HepG2 (cell line): Measurements from ENCODE around the gene KRTCAP3. TPM values are rescaled to one million over a fixed set of nuclear protein-coding genes. Genes with fewer than 3 reads are reported as not detected.

Experiments
- ATAC-seq: fragments of 200-7000 bp; cut with Tn5 transposase; 3 replicates; pipeline ENCODE4 v1.9.1; 2020; ENCODE audit warnings: mild to moderate bottlenecking, moderate library complexity
- BruUV-seq: library from RNA; stranded (reverse); fragments of 400-500 nt; replicated peaks from 2 replicates; lab custom pipeline; 2021; lab: Mats Ljungman, UMichigan
- CTCF ChIA-PET: fragments of 300-600 bp; formaldehyde crosslinking; extraction: SDS; loops from one replicate; lab custom pipeline; 2021; ENCODE audit warnings: low total read pairs, inconsistent platforms, low intra/inter-chr PET ratio; lab: Yijun Ruan, JAX
- POLR2A ChIA-PET: fragments of 350-600 bp; sonication (Branson Sonifier 250); formaldehyde crosslinking; loops from one replicate; lab custom pipeline; 2020; ENCODE audit warnings: antibody characterized with exemption, inconsistent platforms; lab: Yijun Ruan, JAX
- DNase-seq: peaks from one replicate; pipeline ENCODE4 v3.0.0-alpha.2; 2015; ENCODE audit warnings: low spot score
- FAIRE-seq: peaks from 3 replicates; lab custom pipeline; 2011; peaks lifted over from hg19 to GRCh38; lab: Jason Lieb, UNC
- H2AFZ ChIP-seq: one replicate; pipeline ENCODE4 v1.6.1; 2011; ENCODE audit warnings: low read length, inconsistent platforms
- H3K27ac ChIP-seq: fragments of 300-600 bp; 3 replicates; pipeline ENCODE4 v1.8.0; 2011; ENCODE audit warnings: mixed run types, mild to moderate bottlenecking, mixed read lengths, low read length, inconsistent platforms; ENCODE audit not compliant: insufficient read depth; ENCODE audit errors: extremely low read length
- H3K27me3 ChIP-seq, 2 experiments: fragments of 200-600 bp in 1 of 2; 2 replicates in 1 of 2; 3 replicates in 1 of 2; pipeline versions ENCODE4 v1.6.0 to v1.8.0; 2011; ENCODE audit warnings: low read length in 2 of 2, mild to moderate bottlenecking in 2 of 2, moderate library complexity in 2 of 2, inconsistent platforms in 1 of 2; ENCODE audit not compliant: insufficient read depth in 2 of 2, control insufficient read depth in 1 of 2
- H3K36me3 ChIP-seq, 2 experiments: fragments of 200-600 bp in 1 of 2; replicated peaks in 1 of 2; 2 replicates in 1 of 2; 3 replicates in 1 of 2; pipeline versions ENCODE4 v1.5.1 to v1.8.0; 2011; ENCODE audit warnings: low read length in 2 of 2, inconsistent platforms in 1 of 2; ENCODE audit not compliant: insufficient read depth in 2 of 2, control insufficient read depth in 1 of 2
- H3K4me1 ChIP-seq: 2 replicates; pipeline ENCODE4 v1.5.1; 2012; ENCODE audit warnings: low read length, inconsistent platforms; ENCODE audit not compliant: insufficient read depth
- H3K4me2 ChIP-seq: 2 replicates; pipeline ENCODE4 v1.6.0; 2011; ENCODE audit warnings: low read depth, low read length, inconsistent platforms
- H3K4me3 ChIP-seq, 3 experiments: fragments of 200-600 bp in 1 of 3; sonication (generic), shearing (Covaris generic) in 1 of 3; replicated peaks in 1 of 3; 2 replicates each; pipeline ENCODE4 v1.5.1; 2011 to 2016; ENCODE audit warnings: low read length in 3 of 3, inconsistent platforms in 2 of 3, low read depth in 2 of 3, mild to moderate bottlenecking in 2 of 3, control low read depth in 1 of 3, mixed read lengths in 1 of 3; ENCODE audit not compliant: insufficient read depth in 1 of 3
- H3K79me2 ChIP-seq: one replicate; pipeline ENCODE4 v1.6.1; 2011; ENCODE audit warnings: low read length, inconsistent platforms; ENCODE audit not compliant: insufficient read depth
- H3K9ac ChIP-seq: 2 replicates; pipeline ENCODE4 v1.6.0; 2011; ENCODE audit warnings: mild to moderate bottlenecking, low read depth, low read length, inconsistent platforms; ENCODE audit not compliant: insufficient read depth
- H3K9me3 ChIP-seq: 2 replicates; pipeline ENCODE4 v1.5.1; 2012; ENCODE audit warnings: mild to moderate bottlenecking, low read length
- H4K20me1 ChIP-seq: 2 replicates; pipeline ENCODE4 v1.6.0; 2011; ENCODE audit warnings: inconsistent platforms, mild to moderate bottlenecking, low read length, moderate library complexity; ENCODE audit not compliant: insufficient read depth
- AHR ChIP-seq: IDR thresholded peaks from 2 replicates; pipeline ENCODE4 v1.6.1; 2018; ENCODE audit warnings: missing genetic modification reagents, missing compliant biosample characterization
- FOXO1 ChIP-seq: sonication (generic); formaldehyde crosslinking; IDR thresholded peaks from 2 replicates; pipeline ENCODE4 v1.4.0; 2020; ENCODE audit warnings: missing genetic modification reagents
- NR2F6 ChIP-seq, 2 experiments: IDR thresholded peaks; 2 replicates each; pipeline ENCODE4 v1.6.1; 2016; ENCODE audit warnings: antibody characterized with exemption in 1 of 2, mild to moderate bottlenecking in 1 of 2
- RBM22 ChIP-seq: fragments of 200-400 bp; formaldehyde crosslinking; optimal IDR thresholded peaks from 2 replicates; pipeline ENCODE3; 2017; ENCODE audit warnings: mild to moderate bottlenecking, low read length, moderate library complexity
- SOX5 ChIP-seq: IDR thresholded peaks from 2 replicates; pipeline ENCODE4 v1.6.1; 2016; ENCODE audit warnings: borderline replicate concordance
- ZBTB42 ChIP-seq: sonication (generic); formaldehyde crosslinking; IDR thresholded peaks from 2 replicates; pipeline ENCODE4 v1.5.0; 2020; ENCODE audit warnings: mild to moderate bottlenecking, missing genetic modification reagents
- ZNF205 ChIP-seq: IDR thresholded peaks from 2 replicates; pipeline ENCODE4 v1.6.1; 2018; ENCODE audit warnings: missing biosample characterization, missing genetic modification reagents
- ZNF709 ChIP-seq: sonication (generic); formaldehyde crosslinking; IDR thresholded peaks from 2 replicates; pipeline ENCODE4 v1.5.0; 2020; ENCODE audit warnings: mild to moderate bottlenecking, missing genetic modification reagents
- ZNF788 ChIP-seq: sonication (generic); formaldehyde crosslinking; IDR thresholded peaks from 2 replicates; pipeline ENCODE4 v1.5.0; 2020; ENCODE audit warnings: mild to moderate bottlenecking, missing genetic modification reagents, borderline replicate concordance
- WGBS: methylation state at CpG from one replicate; pipeline ENCODE4 v1.1.6; 2017; ENCODE audit warnings: low lambda C conversion rate; 5-methylcytosine and 5-hydroxymethylcytosine counted together
- in situ Hi-C: cut with HindIII; loops from 2 replicates; pipeline ENCODE4 v1.10.0; 2017; ENCODE audit warnings: low pct_unique_long_range_greater_than_20kb; ENCODE audit not compliant: extremely low pct_ligation_motif_present
- intact Hi-C: fragments of 100-400 bp; cut with micrococcal nuclease; formaldehyde crosslinking; loops from one replicate; pipeline ENCODE4 v1.10.0; 2022; ENCODE audit not compliant: unreplicated experiment
- polyA plus RNA-seq, 8 experiments: library from polyadenylated mRNA; depleted of rRNA in 3 of 8; stranded (reverse) in 7 of 8; unstranded in 1 of 8; fragments of >200 nt; fragmentation: Illumina TruSeq in 4 of 8; extraction: Trizol in 4 of 8; gene quantifications; 2 replicates each; pipeline versions ENCODE4 v1.2.1 to v1.2.3, GENCODE V29; 2011 to 2016; ENCODE audit warnings: low read depth in 4 of 8, missing spikeins in 1 of 8, mixed read lengths in 1 of 8; ENCODE audit not compliant: insufficient read depth in 1 of 8
- total RNA-seq, 5 experiments: library from RNA; depleted of rRNA; stranded (reverse); fragments of >200 nt; fragmentation: Illumina TruSeq; extraction: Trizol; gene quantifications; 2 replicates each; pipeline ENCODE4 v1.2.3, GENCODE V29; 2016; ENCODE audit warnings: low read depth in 1 of 5
- TF ChIP-seq, protein P1 (sequence below): sonication (generic); formaldehyde crosslinking; IDR thresholded peaks from 2 replicates; pipeline ENCODE4 v1.9.0; 2022; ENCODE audit warnings: low read depth, missing genetic modification reagents

The KRTCAP3 gene
- total and polyA plus RNA-seq, 2 of the 13 experiments (the other 11 are each of a cell fraction or from before 2014, with no cell fraction given) = 2.1 to 4.5 TPM

DNA sequence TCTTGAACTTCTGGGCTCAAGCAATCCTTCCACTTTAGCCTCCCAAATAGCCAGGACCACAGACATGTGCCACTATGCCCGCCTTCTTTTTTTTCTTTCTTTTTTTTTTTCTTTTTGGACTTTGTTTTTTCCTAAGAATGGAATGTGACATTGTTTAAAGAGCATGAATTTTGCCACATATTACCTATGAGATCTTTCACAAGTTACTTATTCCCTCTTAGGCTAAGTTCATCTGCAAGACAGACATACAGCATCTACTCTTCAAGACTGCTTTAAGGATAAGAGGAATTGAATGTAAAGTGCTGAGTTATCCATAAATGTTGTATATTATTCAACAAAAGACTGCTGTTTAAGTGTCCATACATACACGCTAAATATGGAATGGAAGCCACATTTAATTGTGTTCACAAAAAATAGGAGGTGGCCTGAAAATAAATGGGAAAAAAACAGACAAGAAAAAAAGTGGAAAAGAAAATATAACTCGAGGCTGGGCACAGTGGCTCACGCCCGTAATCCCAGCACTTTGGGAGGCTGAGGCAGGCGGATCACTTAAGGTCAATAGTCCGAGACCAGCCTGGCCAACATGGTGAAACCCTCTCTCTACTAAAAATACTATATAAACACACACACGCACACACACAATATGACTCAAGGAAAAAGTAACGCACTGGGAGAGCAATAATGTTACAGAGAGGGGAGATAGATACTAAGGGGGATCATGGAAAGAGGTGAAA lies 29.6 kb upstream of the KRTCAP3 start (continued):
- TF ChIP-seq, protein P1, sequence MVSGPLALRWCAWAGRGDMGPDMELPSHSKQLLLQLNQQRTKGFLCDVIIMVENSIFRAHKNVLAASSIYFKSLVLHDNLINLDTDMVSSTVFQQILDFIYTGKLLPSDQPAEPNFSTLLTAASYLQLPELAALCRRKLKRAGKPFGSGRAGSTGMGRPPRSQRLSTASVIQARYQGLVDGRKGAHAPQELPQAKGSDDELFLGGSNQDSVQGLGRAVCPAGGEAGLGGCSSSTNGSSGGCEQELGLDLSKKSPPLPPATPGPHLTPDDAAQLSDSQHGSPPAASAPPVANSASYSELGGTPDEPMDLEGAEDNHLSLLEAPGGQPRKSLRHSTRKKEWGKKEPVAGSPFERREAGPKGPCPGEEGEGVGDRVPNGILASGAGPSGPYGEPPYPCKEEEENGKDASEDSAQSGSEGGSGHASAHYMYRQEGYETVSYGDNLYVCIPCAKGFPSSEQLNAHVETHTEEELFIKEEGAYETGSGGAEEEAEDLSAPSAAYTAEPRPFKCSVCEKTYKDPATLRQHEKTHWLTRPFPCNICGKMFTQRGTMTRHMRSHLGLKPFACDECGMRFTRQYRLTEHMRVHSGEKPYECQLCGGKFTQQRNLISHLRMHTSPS (CRISPR knock-in tag) = no peak
- TF ChIP-seq ZBTB42 (CRISPR knock-in tag) (no peak), ZNF709 (CRISPR knock-in tag) (no peak), NR2F6 (IDR thresholded peaks at IDR 0.05) (no peak), NR2F6 (CRISPR knock-in tag; IDR thresholded peaks at IDR 0.05) (peak; percentile 70), SOX5 (CRISPR knock-in tag) (peak; percentile 69; the same call in 1 of the 2 replicates)

DNA sequence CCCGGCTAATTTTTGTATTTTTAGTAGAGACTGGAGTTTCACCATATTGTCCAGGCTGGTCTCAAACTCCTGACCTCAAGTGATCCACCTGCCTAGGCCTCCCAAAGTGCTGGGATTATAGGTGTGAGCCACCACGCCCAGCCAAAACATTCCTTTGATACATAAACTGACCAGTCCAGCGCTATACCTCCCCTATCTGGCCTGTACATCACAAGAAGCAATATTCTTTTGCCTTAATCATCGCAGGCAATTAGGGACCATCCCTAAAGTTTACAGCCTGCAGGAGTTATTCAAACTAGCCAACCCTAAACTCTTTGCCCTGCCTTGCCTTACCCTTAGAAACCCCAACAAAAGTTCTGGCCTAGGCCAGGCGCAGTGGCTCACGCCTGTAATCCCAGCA lies 26.0 kb upstream of the KRTCAP3 start:
- in situ Hi-C loops (no loop called here), intact Hi-C loops (no loop called here)
- Histone ChIP-seq H3K4me1 (peaks cover 36% of the 10 kb centered on the region), H4K20me1 (no peaks in the 10 kb centered on the region), H2AFZ (no peak overlapping the region), H3K4me2 (no peak overlapping the region), H3K9ac (no peak overlapping the region), H3K9me3 (no peaks in the 10 kb centered on the region), H3K27ac (no peak overlapping the region), H3K27me3 (no peaks in the 10 kb centered on the region), H3K4me3 (no peak overlapping the region), H3K79me2 (no peaks in the 10 kb centered on the region), H3K36me3 (no peaks in the 10 kb centered on the region)
- CTCF ChIA-PET = no interaction called here
- no peak for TF ChIP-seq ZNF205
- no peak for TF ChIP-seq RBM22
- no peak for TF ChIP-seq ZNF788 (CRISPR knock-in tag)
- no peak for TF ChIP-seq FOXO1 (CRISPR knock-in tag)
- no peak for TF ChIP-seq AHR (CRISPR knock-in tag)
- WGBS = 74% methylated on average over 6 of the region's 6 CpGs
- POLR2A ChIA-PET = no interaction called here
- DNase-seq (no peak), ATAC-seq (no peak), FAIRE-seq (no peak)
- no TSS peak for BruUV-seq
